Melanocyte of skin (primary cell): Measurements from ENCODE around the gene KLK4. TPM values are rescaled to one million over a fixed set of nuclear protein-coding genes. Genes with fewer than 3 reads are reported as not detected.

Source experiments
- total RNA-seq, 2 donors: library from RNA; depleted of rRNA; stranded (reverse); fragments of >200 nt; gene quantifications; 2 replicates each; pipeline ENCODE4 v1.2.3, GENCODE V29; 2012

The KLK4 gene
- total RNA-seq: not detected

GRCh38 chr19:50911206-50912101 is at the start of gene KLK4:
TSS of gene KLK4 (minus strand) at chr19:50911395. CDS start at chr19:50910738, 657 bp downstream.

GRCh38 chr19:50952910-50953309 is 41.7 kb upstream of the KLK4 start, which contains the start of gene KLK5:
TSS of gene KLK5 (minus strand) at chr19:50953038. CDS start at chr19:50952657, 381 bp downstream.

GRCh38 chr19:50873056-50873455 is 38.1 kb downstream of the KLK4 start, which contains the start of gene KLK2:
TSS of gene KLK2 (plus strand) at chr19:50873439. CDS start at chr19:50873474, 35 bp downstream.

Other genes with a start within 250 kb of the KLK4 start
- under 1 TPM in 1 of 2 donors, not detected in 1; 0.67 TPM for gene SHANK1, start 191.6 kb downstream of the KLK4 start, total RNA-seq
- 10 to 100 TPM in 1 of 2 donors, 1 to 10 TPM in 1; 5.5 to 25.0 TPM for gene CLEC11A, start 188.0 kb downstream of the KLK4 start, total RNA-seq
- not detected for gene GPR32, start 140.9 kb downstream of the KLK4 start, total RNA-seq
- not detected for gene ACP4, start 121.0 kb downstream of the KLK4 start, total RNA-seq
- under 1 TPM in 1 of 2 donors, not detected in 1; under 0.01 TPM for gene KLK1, start 87.6 kb downstream of the KLK4 start, total RNA-seq
- not detected for gene KLK15, start 77.8 kb downstream of the KLK4 start, total RNA-seq
- not detected for gene KLK3, start 56.5 kb downstream of the KLK4 start, total RNA-seq
- not detected for gene KLK2, start 38.0 kb downstream of the KLK4 start, total RNA-seq
- gene KLK5, start 41.6 kb upstream of the KLK4 start, total RNA-seq: not detected
- not detected for gene KLK6, start 58.2 kb upstream of the KLK4 start, total RNA-seq
- gene KLK7, start 72.5 kb upstream of the KLK4 start, total RNA-seq: not detected
- gene KLK8, start 90.2 kb upstream of the KLK4 start, total RNA-seq: not detected
- gene KLK10, start 108.3 kb upstream of the KLK4 start, total RNA-seq: under 1 TPM in 1 of 2 donors, not detected in 1; 0.69 TPM
- not detected for gene KLK11, start 115.2 kb upstream of the KLK4 start, total RNA-seq
- gene KLK12, start 123.6 kb upstream of the KLK4 start, total RNA-seq: not detected
- gene KLK13, start 153.7 kb upstream of the KLK4 start, total RNA-seq: not detected
- gene KLK14, start 171.5 kb upstream of the KLK4 start, total RNA-seq: under 1 TPM in 1 of 2 donors, not detected in 1; 0.33 TPM
- gene CTU1, start 197.0 kb upstream of the KLK4 start, total RNA-seq: 1 to 10 TPM; 5.5 to 8.0 TPM
- gene SIGLEC9, start 213.5 kb upstream of the KLK4 start, total RNA-seq: not detected
- gene SIGLEC7, start 230.9 kb upstream of the KLK4 start, total RNA-seq: not detected